Measurements from ENCODE around the gene XRCC3.

XRCC3 gene

GRCh38 chr14:103725739-103726395 is 10.6 kb upstream of the XRCC3 start:
- H3K4me3 ChIP-seq (ENCODE audit: low read length), result no peak overlapping the region
- TF ChIP-seq CTCF (conservative IDR thresholded peaks at IDR 0.05; ENCODE audit: low read depth, low read length), result no peak
- DNase-seq (ENCODE audit: low read depth), result no peak

DNA sequence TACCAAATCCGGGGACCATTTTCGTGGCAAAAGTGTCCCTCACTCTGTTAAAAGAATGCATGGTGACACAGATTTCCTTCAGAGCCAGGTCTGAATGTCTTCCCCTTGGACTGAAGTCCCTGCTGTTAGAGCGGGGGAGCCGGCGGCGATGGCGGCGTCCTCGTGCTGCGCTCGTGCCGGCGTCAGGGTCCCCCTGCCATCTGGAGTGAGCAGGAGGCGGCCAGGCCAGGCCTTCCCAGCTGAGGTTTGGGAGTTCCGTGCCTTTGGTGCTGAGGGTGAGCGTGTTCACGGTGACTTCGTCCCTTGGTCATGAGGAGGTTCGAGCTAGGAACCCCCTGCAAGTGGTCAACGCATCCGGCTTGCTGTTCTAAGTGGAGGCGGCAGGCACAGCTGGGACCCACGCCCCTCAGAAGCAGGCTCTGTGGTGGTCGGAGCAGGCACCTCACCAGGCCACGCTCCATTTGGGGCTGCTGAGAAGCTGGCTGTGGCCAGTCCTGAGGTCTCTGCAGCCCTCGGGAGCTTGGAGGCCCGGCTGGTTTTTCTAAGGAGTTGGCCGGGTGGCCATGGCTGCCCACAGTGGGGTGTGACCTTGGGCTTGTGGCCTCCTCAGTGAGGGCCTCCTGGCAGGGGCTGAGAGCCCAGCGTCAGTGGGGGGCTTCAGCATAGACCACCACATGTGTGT is 9.9 kb upstream of the XRCC3 start:
- no peak overlapping the region for H3K4me3 ChIP-seq (ENCODE audit: low read length)
- no peak for TF ChIP-seq CTCF (conservative IDR thresholded peaks at IDR 0.05; ENCODE audit: low read depth, low read length)
- no peak for DNase-seq (ENCODE audit: low read depth)

GRCh38 chr14:103724116-103724515 is 8.9 kb upstream of the XRCC3 start:
- peak; percentile 28 for TF ChIP-seq CTCF (conservative IDR thresholded peaks at IDR 0.05; ENCODE audit: low read depth, low read length)
- H3K4me3 ChIP-seq (ENCODE audit: low read length), result no peak overlapping the region
- DNase-seq (ENCODE audit: low read depth), result peak; percentile 83

DNA sequence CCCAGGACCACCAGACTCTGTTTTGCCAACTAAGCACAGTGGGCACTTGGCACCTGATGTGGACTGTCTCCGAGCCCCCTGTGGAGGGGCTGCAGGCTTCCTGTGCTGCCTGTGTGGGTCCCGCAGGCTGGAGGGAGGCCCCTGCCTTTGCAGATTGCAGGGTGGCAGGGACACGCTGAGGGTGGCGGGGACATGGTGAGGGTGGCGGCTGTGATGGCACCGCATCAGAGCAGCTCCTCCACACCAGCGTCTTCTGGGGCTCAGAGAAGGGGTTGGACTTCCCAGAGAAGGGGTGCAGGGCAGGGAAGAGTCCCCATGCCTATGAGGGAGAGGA is 8.5 kb upstream of the XRCC3 start:
- DNase-seq (ENCODE audit: low read depth), result no peak
- no peak overlapping the region for H3K4me3 ChIP-seq (ENCODE audit: low read length)
- TF ChIP-seq CTCF (conservative IDR thresholded peaks at IDR 0.05; ENCODE audit: low read depth, low read length), result no peak

GRCh38 chr14:103721334-103722120 is 6.3 kb upstream of the XRCC3 start:
- TF ChIP-seq CTCF (conservative IDR thresholded peaks at IDR 0.05; ENCODE audit: low read depth, low read length), result no peak
- H3K4me3 ChIP-seq (ENCODE audit: low read length), result no peak overlapping the region
- DNase-seq (ENCODE audit: low read depth), result no peak

- no peak for DNase-seq (ENCODE audit: low read depth)
- TF ChIP-seq CTCF (conservative IDR thresholded peaks at IDR 0.05; ENCODE audit: low read depth, low read length), result no peak
- no peak overlapping the region for H3K4me3 ChIP-seq (ENCODE audit: low read length)
Observed at GRCh38 chr14:103719751-103720150, 4.5 kb upstream of the XRCC3 start.
